WERI-Rb-1 (cell line): ENCODE data around the gene SPTB.

Source experiments
- DNase-seq: peaks from one replicate; pipeline ENCODE4 v3.0.0-alpha.2; 2020
- H3K27ac ChIP-seq: fragments of 250-450 bp; sonication (Bioruptor Pico); 2 replicates; pipeline ENCODE4 v1.5.1; 2020; ENCODE audit warnings: mild to moderate bottlenecking, moderate library complexity
- H3K27me3 ChIP-seq: fragments of 250-450 bp; sonication (Bioruptor Pico); 2 replicates; pipeline ENCODE4 v1.5.1; 2021; ENCODE audit warnings: mild to moderate bottlenecking, low read depth, moderate library complexity; ENCODE audit not compliant: insufficient read depth, severe bottlenecking
- H3K36me3 ChIP-seq: fragments of 250-450 bp; sonication (Bioruptor Pico); 2 replicates; pipeline ENCODE4 v1.5.1; 2020; ENCODE audit warnings: mild to moderate bottlenecking, moderate library complexity
- H3K4me3 ChIP-seq: 2 replicates; pipeline ENCODE4 v1.5.1; 2011; ENCODE audit warnings: low read depth, mild to moderate bottlenecking, control low read depth, low read length
- H3K9me3 ChIP-seq: fragments of 250-450 bp; sonication (Bioruptor Pico); 2 replicates; pipeline ENCODE4 v1.5.1; 2021; ENCODE audit warnings: mild to moderate bottlenecking, moderate library complexity; ENCODE audit not compliant: severe bottlenecking
- TF ChIP-seq, protein P1 (sequence below): IDR thresholded peaks from 2 replicates; pipeline ENCODE4 v1.5.1; 2011; ENCODE audit warnings: low read depth, mild to moderate bottlenecking, control low read depth, inconsistent platforms, low read length

The SPTB gene

DNA sequence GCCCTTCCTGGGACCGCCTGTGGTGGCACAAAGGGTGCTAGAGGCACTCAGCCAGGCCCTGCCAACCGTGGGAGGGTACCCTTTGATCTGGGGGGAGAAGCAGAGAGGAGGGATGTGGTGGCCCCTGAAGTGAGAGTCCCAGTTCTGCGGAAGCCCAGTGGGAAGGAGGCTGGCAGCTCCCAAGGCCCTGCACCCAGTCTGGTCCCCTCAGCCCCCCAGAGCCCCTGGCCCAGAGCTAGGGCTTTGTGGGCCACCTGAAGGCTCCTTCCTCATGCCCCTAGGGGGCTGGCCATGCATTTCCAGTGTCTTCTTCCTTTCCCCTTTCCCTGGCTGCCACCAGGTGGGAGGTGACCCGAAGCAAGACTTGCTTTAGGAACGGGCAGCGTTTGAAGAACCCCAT, 131.2 kb downstream of the SPTB start:
- Histone ChIP-seq H3K9me3 (no peaks in the 10 kb centered on the region), H3K4me3 (no peak overlapping the region), H3K27me3 (no peaks in the 10 kb centered on the region), H3K27ac (no peak overlapping the region), H3K36me3 (no peaks in the 10 kb centered on the region; the same call in 1 of the 2 replicates)
- DNase-seq, result no peak
- TF ChIP-seq, protein P1, sequence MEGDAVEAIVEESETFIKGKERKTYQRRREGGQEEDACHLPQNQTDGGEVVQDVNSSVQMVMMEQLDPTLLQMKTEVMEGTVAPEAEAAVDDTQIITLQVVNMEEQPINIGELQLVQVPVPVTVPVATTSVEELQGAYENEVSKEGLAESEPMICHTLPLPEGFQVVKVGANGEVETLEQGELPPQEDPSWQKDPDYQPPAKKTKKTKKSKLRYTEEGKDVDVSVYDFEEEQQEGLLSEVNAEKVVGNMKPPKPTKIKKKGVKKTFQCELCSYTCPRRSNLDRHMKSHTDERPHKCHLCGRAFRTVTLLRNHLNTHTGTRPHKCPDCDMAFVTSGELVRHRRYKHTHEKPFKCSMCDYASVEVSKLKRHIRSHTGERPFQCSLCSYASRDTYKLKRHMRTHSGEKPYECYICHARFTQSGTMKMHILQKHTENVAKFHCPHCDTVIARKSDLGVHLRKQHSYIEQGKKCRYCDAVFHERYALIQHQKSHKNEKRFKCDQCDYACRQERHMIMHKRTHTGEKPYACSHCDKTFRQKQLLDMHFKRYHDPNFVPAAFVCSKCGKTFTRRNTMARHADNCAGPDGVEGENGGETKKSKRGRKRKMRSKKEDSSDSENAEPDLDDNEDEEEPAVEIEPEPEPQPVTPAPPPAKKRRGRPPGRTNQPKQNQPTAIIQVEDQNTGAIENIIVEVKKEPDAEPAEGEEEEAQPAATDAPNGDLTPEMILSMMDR, result no peak

DNA sequence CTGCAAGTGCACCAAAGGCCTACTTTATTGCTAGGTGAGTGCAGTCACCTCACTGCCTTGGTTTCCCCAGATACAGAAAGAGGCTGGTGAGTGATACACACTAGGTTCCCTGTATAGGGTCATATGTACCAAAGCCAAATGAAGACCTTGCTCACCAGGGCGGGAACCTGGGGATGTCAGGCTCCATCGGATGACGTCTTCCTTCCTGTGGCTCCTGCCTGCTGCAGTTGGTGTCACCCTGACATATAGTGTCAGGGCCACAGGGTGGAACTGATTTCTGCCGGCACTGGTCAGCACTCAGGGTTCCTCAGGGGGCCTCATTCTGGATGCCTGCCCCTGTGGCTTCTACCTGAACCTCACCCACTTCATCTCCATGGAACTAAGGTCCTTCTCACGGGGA, 132.4 kb downstream of the SPTB start:
- Histone ChIP-seq H3K27ac (no peak overlapping the region), H3K4me3 (no peak overlapping the region), H3K9me3 (no peaks in the 10 kb centered on the region), H3K27me3 (no peaks in the 10 kb centered on the region), H3K36me3 (peaks cover 3% of the 10 kb centered on the region)
- TF ChIP-seq, protein P1, result no peak
- DNase-seq, result no peak

DNA sequence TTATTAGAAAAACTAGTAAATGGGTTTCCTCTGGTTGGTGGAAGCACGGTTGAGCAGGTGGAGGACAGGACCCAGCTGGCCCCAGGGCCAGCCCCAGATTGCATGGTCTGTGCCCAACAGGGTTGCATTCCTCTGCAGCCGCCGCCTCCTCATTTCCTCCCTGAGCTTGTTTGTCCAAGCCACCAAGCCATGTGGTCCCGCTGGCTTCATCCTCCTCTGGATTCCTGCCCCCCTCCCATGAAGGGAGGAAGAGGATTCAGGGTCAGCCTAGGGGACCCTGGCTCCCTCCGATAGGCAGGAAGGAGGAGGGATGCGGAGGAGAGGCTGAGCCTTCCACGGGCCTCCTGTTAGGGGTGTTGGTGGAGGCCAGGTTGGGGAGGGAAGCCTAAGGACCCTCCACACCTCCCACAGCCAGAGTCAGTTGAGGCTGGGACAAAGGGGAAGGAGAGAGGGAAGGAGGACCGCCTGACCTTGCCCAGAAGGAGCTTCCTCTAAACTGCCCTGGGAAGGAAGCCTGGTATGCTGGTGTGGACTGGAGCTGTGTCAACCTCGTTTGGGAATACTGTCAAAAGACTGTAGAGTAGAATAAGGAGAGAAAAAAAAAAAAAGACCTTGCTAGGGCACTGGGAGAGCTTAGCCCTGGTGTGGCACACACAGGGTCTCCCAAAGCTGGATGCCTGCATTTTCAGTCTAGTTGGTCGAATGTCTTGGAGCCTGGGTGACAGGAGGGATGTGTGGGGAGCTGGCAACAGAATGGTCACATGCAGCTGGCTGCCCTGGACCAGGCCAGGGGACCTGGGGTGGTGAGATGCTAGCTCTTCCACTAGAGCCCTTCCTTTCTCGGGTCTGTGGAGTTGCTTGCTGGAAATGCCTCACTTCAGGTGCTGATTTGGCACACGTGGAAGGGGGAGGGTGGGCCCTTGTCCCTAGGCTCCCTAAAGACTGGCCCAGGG, 133.1 kb downstream of the SPTB start:
- DNase-seq, result no peak
- Histone ChIP-seq H3K36me3 (peaks cover 10% of the 10 kb centered on the region), H3K27me3 (no peaks in the 10 kb centered on the region), H3K4me3 (no peak overlapping the region), H3K9me3 (no peaks in the 10 kb centered on the region), H3K27ac (no peak overlapping the region)
- TF ChIP-seq, protein P1, result no peak

DNA sequence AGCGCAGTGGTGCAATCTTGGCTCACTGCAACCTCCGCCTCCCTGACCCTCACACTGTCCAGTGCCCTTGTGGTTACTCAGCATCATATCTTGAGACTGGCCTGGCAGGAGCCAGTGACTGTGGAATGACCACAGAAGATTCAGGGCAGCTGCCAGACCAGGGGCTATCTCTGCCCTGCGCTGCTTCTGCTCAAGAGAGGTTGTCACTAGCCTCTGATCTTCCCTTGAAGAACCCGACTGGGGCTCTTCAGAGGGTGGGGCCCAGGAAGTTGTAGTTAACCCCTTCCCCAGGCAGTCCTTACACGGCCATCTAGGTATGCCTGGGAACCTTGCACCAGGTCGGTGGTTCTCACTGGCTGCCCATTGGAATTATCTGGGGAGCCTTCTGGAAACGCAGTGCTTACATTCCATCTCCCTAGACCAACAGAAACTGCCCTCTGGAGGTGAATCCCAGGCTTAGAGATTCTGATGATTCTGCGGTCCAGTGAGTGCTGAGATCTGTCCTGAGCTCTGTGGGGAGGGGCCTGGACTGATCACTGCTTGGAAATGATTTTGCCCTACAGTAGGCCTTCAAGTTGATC, 134.1 kb downstream of the SPTB start:
- Histone ChIP-seq H3K4me3 (no peak overlapping the region), H3K27ac (no peak overlapping the region), H3K9me3 (no peaks in the 10 kb centered on the region), H3K27me3 (no peaks in the 10 kb centered on the region), H3K36me3 (peaks cover 20% of the 10 kb centered on the region)
- TF ChIP-seq, protein P1, result peak; percentile 19; the same call in 1 of the 2 replicates
- no peak for DNase-seq

DNA sequence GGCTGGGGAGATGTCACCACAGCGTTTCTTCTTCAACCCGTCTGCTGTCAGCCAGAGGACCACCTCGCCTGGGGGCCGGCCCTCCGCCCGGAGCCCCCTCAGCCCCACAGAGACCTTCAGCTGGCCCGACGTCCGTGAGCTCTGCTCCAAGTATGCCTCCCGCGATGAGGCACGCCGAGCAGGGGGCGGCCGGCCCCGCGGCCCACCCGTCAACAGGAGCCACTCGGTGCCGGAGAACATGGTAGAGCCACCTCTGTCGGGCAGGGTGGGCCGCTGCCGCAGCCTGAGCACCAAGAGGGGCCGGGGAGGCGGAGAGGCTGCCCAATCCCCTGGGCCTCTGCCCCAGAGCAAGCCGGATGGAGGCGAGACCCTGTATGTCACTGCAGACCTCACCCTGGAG, 136.6 kb downstream of the SPTB start:
- H3K27ac ChIP-seq, result no peak overlapping the region
- no peak for DNase-seq
- H3K36me3 ChIP-seq, result peaks cover 20% of the 10 kb centered on the region
- H3K27me3 ChIP-seq, result no peaks in the 10 kb centered on the region
- TF ChIP-seq, protein P1, result no peak
- no peak overlapping the region for H3K4me3 ChIP-seq
- H3K9me3 ChIP-seq, result no peaks in the 10 kb centered on the region
